OCI-LY7 (cell line): ENCODE measurements around the gene TRIM50. TPM values are rescaled to one million over a fixed set of nuclear protein-coding genes. Genes with fewer than 3 reads are reported as not detected.
"Not testable (repeated sequence)": the region's sequence is repeated elsewhere in the genome, so short reads cannot be mapped to it uniquely, and the experiment has no call there.

ENCODE experiments used
- Bru-seq: library from RNA; stranded (reverse); fragments of 400-500 nt; gene quantifications from one replicate; lab custom pipeline; 2021; lab: Mats Ljungman, UMichigan
- BruChase-seq, 2 experiments: library from RNA; stranded (reverse); fragments of 400-500 nt; gene quantifications; one replicate each; lab custom pipeline; 2021; lab: Mats Ljungman, UMichigan
- BruUV-seq: library from RNA; stranded (reverse); fragments of 400-500 nt; replicated peaks from 2 replicates; lab custom pipeline; 2021; lab: Mats Ljungman, UMichigan
- CTCF ChIA-PET: fragments of 300-600 bp; sonication (Branson Sonifier 250); formaldehyde crosslinking; loops from one replicate; lab custom pipeline; 2022; ENCODE audit warnings: antibody characterized with exemption; ENCODE audit not compliant: unreplicated experiment; lab: Charles Lee
- POLR2A ChIA-PET: fragments of 300-600 bp; sonication (Branson Sonifier 250); formaldehyde crosslinking; loops from one replicate; lab custom pipeline; 2022; ENCODE audit warnings: antibody characterized with exemption; lab: Charles Lee
- DNase-seq: peaks from one replicate; pipeline ENCODE4 v3.0.0-alpha.2; 2015; ENCODE audit warnings: low spot score
- H2AFZ ChIP-seq: fragments of 200-600 bp; sonication (generic), shearing (Covaris generic); 2 replicates; pipeline ENCODE4 v1.6.1; 2014; ENCODE audit warnings: mild to moderate bottlenecking, antibody characterized with exemption, low read length, moderate library complexity
- H3K27ac ChIP-seq: fragments of 200-600 bp; sonication (generic); 2 replicates; pipeline ENCODE4 v1.5.1; 2014; ENCODE audit warnings: mixed run types, low read depth, mild to moderate bottlenecking, moderate library complexity, low read length, inconsistent platforms; ENCODE audit not compliant: poor library complexity, severe bottlenecking
- H3K36me3 ChIP-seq: fragments of 200-600 bp; sonication (generic); 2 replicates; pipeline ENCODE4 v1.6.1; 2014; ENCODE audit warnings: mild to moderate bottlenecking, antibody characterized with exemption, low read length, moderate library complexity, mixed read lengths; ENCODE audit not compliant: insufficient read depth
- H3K4me1 ChIP-seq: fragments of 200-600 bp; sonication (generic); 2 replicates; pipeline ENCODE4 v1.5.1; 2014; ENCODE audit warnings: mild to moderate bottlenecking, low read length; ENCODE audit not compliant: insufficient read depth, poor library complexity, severe bottlenecking
- H3K4me2 ChIP-seq: fragments of 200-600 bp; sonication (generic); 2 replicates; pipeline ENCODE4 v1.6.1; 2014; ENCODE audit warnings: mild to moderate bottlenecking, low read length
- H3K4me3 ChIP-seq: fragments of 200-600 bp; sonication (generic); 2 replicates; pipeline ENCODE4 v1.5.1; 2014; ENCODE audit warnings: mild to moderate bottlenecking, low read depth, low read length; ENCODE audit not compliant: poor library complexity, severe bottlenecking
- H3K79me2 ChIP-seq: fragments of 200-600 bp; sonication (generic); 2 replicates; pipeline ENCODE4 v1.6.1; 2016; ENCODE audit warnings: low read depth, mild to moderate bottlenecking, low read length, moderate library complexity, mixed read lengths; ENCODE audit not compliant: insufficient read depth
- H3K9me2 ChIP-seq: fragments of 200-600 bp; sonication (generic); 2 replicates; pipeline ENCODE4 v1.6.1; 2016; ENCODE audit warnings: mild to moderate bottlenecking, low read length, mixed read lengths; ENCODE audit not compliant: insufficient read depth
- H3K9me3 ChIP-seq: fragments of 200-600 bp; sonication (generic); 2 replicates; pipeline ENCODE4 v1.6.1; 2014; ENCODE audit warnings: mild to moderate bottlenecking, mixed run types, low read length, mixed read lengths
- H4K20me1 ChIP-seq: fragments of 200-600 bp; sonication (generic); 2 replicates; pipeline ENCODE4 v1.6.1; 2014; ENCODE audit warnings: mild to moderate bottlenecking, antibody characterized with exemption, low read length, moderate library complexity, mixed read lengths; ENCODE audit not compliant: insufficient read depth
- CTCF ChIP-seq: fragments of 200-600 bp; sonication (generic); conservative IDR thresholded peaks from 2 replicates; pipeline ENCODE4 v1.5.1; 2014; ENCODE audit warnings: mild to moderate bottlenecking, antibody characterized with exemption, low read length, moderate library complexity, mixed read lengths
- EZH2phosphoT487 ChIP-seq: fragments of 200-600 bp; sonication (generic); IDR thresholded peaks from 2 replicates; pipeline ENCODE4 v1.6.1; 2018; ENCODE audit warnings: low read depth, borderline replicate concordance, mild to moderate bottlenecking, mixed run types, antibody characterized with exemption, low read length, moderate library complexity, mixed read lengths
- intact Hi-C: fragments of 100-400 bp; cut with micrococcal nuclease; formaldehyde crosslinking; loops from one replicate; pipeline ENCODE4 v1.10.0; 2022; ENCODE audit not compliant: unreplicated experiment
- long read RNA-seq: library from polyadenylated mRNA; stranded (forward); transcript quantifications from one replicate; pipeline ENCODE4 v2.0.0, GENCODE V29; 2022
- total RNA-seq, 2 experiments: library from RNA; depleted of rRNA in 1 of 2; stranded (reverse); fragments of >200 nt in 1 of 2; shearing (Covaris generic) in 1 of 2; gene quantifications; 2 replicates each; pipeline ENCODE4 v1.2.3, GENCODE V29; 2014 to 2022

Gene TRIM50
- total RNA-seq (2014; rRNA removed; shearing (Covaris generic)) (not detected in 2 replicates), total RNA-seq (2022) (0.40 TPM in 1 of 2 replicates, not detected in the other), Bru-seq, nascent RNA (percentile 5 among the genes with signal in this experiment), BruChase-seq, experiment 1, labeled RNA remaining after a 6-hour chase (percentile 21 among the genes with signal in this experiment), BruChase-seq, experiment 2, labeled RNA remaining after a 2-hour chase (percentile 15 among the genes with signal in this experiment)
- long read RNA-seq: 0 reads

DNA sequence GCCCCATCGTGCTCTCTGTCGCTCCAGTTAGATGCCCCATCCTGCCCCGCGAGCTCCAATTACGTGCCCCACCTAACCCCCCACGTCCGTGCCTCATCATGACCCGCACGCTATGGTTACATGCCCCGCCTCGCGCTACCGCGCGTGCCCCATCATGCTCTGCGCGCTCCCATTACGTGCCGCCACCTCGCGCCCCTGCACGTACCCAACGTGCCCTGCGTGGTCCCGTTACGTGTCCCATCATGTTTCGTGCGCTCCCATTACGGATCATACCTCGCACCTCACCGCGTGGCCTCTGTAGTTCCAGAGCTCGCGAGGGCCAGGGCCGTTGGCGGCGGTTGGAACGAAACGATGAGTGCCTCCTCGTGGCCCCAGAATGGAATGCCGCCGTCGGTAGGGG is at the start of gene TRIM50, which contains the start of gene FKBP6:
Gene TRIM50 (minus strand): TSS at position 161 of the 400 bp plus-strand sequence. CDS start 3,295 bp downstream, outside the sequence.
Gene FKBP6 (plus strand): TSS at position 240 of the 400 bp plus-strand sequence. CDS start 268 bp downstream, outside the sequence.
- H3K9me3 ChIP-seq, H4K20me1 ChIP-seq, CTCF ChIA-PET, POLR2A ChIA-PET, H3K4me3 ChIP-seq, H3K4me2 ChIP-seq, H2AFZ ChIP-seq, H3K79me2 ChIP-seq, H3K27ac ChIP-seq, BruUV-seq, H3K4me1 ChIP-seq, H3K36me3 ChIP-seq, DNase-seq, H3K9me2 ChIP-seq: not testable (repeated sequence)
- intact Hi-C loops: loop anchor here (10.0 kb wide), 1 partner anchor 107 kb away; the partner anchor contains the start of gene FZD9

- intact Hi-C loops: no loop called here
- TF ChIP-seq EZH2phosphoT487 (no peak), CTCF (no peak)
- no peak for DNase-seq
- no peaks in the 10 kb centered on the region for H3K9me3 ChIP-seq
- no peaks in the 10 kb centered on the region for H3K79me2 ChIP-seq
- no peaks in the 10 kb centered on the region for H4K20me1 ChIP-seq
- POLR2A ChIA-PET: no interaction called here
- H3K4me2 ChIP-seq: no peak overlapping the region
- H3K27ac ChIP-seq: no peak overlapping the region
- BruUV-seq: no TSS peak
- CTCF ChIA-PET: no interaction called here
- H3K36me3 ChIP-seq: no peaks in the 10 kb centered on the region
- H3K4me3 ChIP-seq: no peak overlapping the region
- H2AFZ ChIP-seq: no peak overlapping the region
- no peaks in the 10 kb centered on the region for H3K9me2 ChIP-seq
- no peaks in the 10 kb centered on the region for H3K4me1 ChIP-seq
Measured at GRCh38 chr7:73376671-73377412, 49.0 kb upstream of the TRIM50 start.

- BruUV-seq, H3K79me2 ChIP-seq, H3K4me3 ChIP-seq, H3K27ac ChIP-seq, H3K4me2 ChIP-seq, H3K36me3 ChIP-seq, H4K20me1 ChIP-seq, intact Hi-C loops, H3K9me2 ChIP-seq, CTCF ChIA-PET, DNase-seq, H3K9me3 ChIP-seq, H2AFZ ChIP-seq, POLR2A ChIA-PET, H3K4me1 ChIP-seq: not testable (repeated sequence)
Measured at GRCh38 chr7:73376262-73376661, 48.4 kb upstream of the TRIM50 start.
